ENCODE results near the gene TPM3. TPM values are rescaled to one million over a fixed set of nuclear protein-coding genes. Genes with fewer than 3 reads are reported as not detected.
A peak's percentile ranks its signal among the peaks of the same experiment; 100 is the strongest.

The TPM3 gene
- total and polyA plus RNA-seq, 2 experiments from 2014 or later: 557 to 578 TPM

DNA sequence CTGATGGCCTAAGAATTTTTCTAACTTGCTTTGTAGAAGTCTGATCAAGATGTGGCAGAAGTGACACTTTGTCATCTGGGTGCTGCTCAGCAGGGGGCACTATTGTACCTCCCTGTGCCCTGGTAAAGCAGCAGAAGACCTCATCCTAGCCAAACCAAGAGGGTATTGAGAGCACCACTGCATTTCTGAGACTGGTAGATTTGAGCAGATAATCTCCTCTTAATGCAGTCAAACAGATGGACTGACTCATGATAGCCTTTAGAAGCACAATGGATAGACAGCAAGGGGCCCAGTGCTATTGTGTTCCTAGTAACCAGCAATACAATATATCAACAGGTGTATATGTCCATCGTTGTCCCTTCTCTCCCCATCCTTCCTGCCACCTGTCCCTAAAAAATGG lies 5.7 kb downstream of the TPM3 start:
- peaks cover 11% of the 10 kb centered on the region for H3K4me1 ChIP-seq (ENCODE audit: insufficient read depth)
- DNase-seq: peak; percentile 37
- H2AFZ ChIP-seq: no peak overlapping the region
- in situ Hi-C loops (cut with MboI): no loop called here
- WGBS, 2 experiments (ENCODE audit: low coverage in 1 of 2, low lambda C conversion rate in 2 of 2, missing lambda C conversion rate in 2 of 2): 50 to 53% methylated on average over 1 of the region's 1 CpG
- peaks cover 7% of the 10 kb centered on the region for H4K20me1 ChIP-seq (ENCODE audit: insufficient read depth)
- H3K9me3 ChIP-seq (ENCODE audit: low read depth): no peaks in the 10 kb centered on the region
- no peak overlapping the region for H3K4me2 ChIP-seq (ENCODE audit: unreplicated experiment)
- H3K27me3 ChIP-seq (replicated peaks; ENCODE audit: insufficient read depth): no peaks in the 10 kb centered on the region
- no peak overlapping the region for H3K4me3 ChIP-seq
- H3K36me3 ChIP-seq (ENCODE audit: low read depth): no peaks in the 10 kb centered on the region
- H3F3A ChIP-seq (ENCODE audit: insufficient read depth): peaks cover 16% of the 10 kb centered on the region
- peaks cover 17% of the 10 kb centered on the region for H3K79me2 ChIP-seq (ENCODE audit: insufficient read depth)
- no peak overlapping the region for H3K9ac ChIP-seq
- H3K27ac ChIP-seq: no peak overlapping the region
- H3K9me2 ChIP-seq (ENCODE audit: insufficient read depth): no peaks in the 10 kb centered on the region
- TF ChIP-seq EZH2phosphoT487 (IDR thresholded peaks at IDR 0.05; ENCODE audit: insufficient read depth, low read depth) (no peak), EZH2 (IDR thresholded peaks at IDR 0.05; ENCODE audit: insufficient read depth, poor library complexity, severe bottlenecking) (no peak)

- peaks cover 46% of the 10 kb centered on the region for H3K79me2 ChIP-seq (ENCODE audit: insufficient read depth)
- H3K9me3 ChIP-seq (ENCODE audit: low read depth): no peaks in the 10 kb centered on the region
- H3F3A ChIP-seq (ENCODE audit: insufficient read depth): peaks cover 34% of the 10 kb centered on the region
- H3K4me3 ChIP-seq: peak overlapping the region; percentile 99
- H3K9ac ChIP-seq: peak overlapping the region; percentile 91
- DNase-seq: peak; percentile 98
- peaks cover 2% of the 10 kb centered on the region for H3K36me3 ChIP-seq (ENCODE audit: low read depth)
- no peaks in the 10 kb centered on the region for H3K9me2 ChIP-seq (ENCODE audit: insufficient read depth)
- no peak for TF ChIP-seq EZH2 (IDR thresholded peaks at IDR 0.05; ENCODE audit: insufficient read depth, poor library complexity, severe bottlenecking)
- TF ChIP-seq EZH2phosphoT487 (IDR thresholded peaks at IDR 0.05; ENCODE audit: insufficient read depth, low read depth): no peak
- peaks cover 34% of the 10 kb centered on the region for H3K4me1 ChIP-seq (ENCODE audit: insufficient read depth)
- peak overlapping the region; percentile 82 for H2AFZ ChIP-seq
- peaks cover 29% of the 10 kb centered on the region for H4K20me1 ChIP-seq (ENCODE audit: insufficient read depth)
- H3K27ac ChIP-seq: peak overlapping the region; percentile 84
- 4 to 6% methylated on average over 40 to 41 of the region's 41 CpGs for WGBS, 2 experiments (ENCODE audit: low coverage in 1 of 2, low lambda C conversion rate in 2 of 2, missing lambda C conversion rate in 2 of 2)
- no peaks in the 10 kb centered on the region for H3K27me3 ChIP-seq (replicated peaks; ENCODE audit: insufficient read depth)
- in situ Hi-C loops (cut with MboI): no loop called here
- H3K4me2 ChIP-seq (ENCODE audit: unreplicated experiment): peak overlapping the region; percentile 100
Measured at GRCh38 chr1:154183046-154183915, 8.6 kb downstream of the TPM3 start.

- peaks cover 37% of the 10 kb centered on the region for H4K20me1 ChIP-seq (ENCODE audit: insufficient read depth)
- WGBS, 2 experiments (ENCODE audit: low coverage in 1 of 2, low lambda C conversion rate in 2 of 2, missing lambda C conversion rate in 2 of 2): 1 to 2% methylated on average over 27 to 35 of the region's 35 CpGs
Measured at GRCh38 chr1:154182344-154183045, 9.4 kb downstream of the TPM3 start.

GRCh38 chr1:154181944-154182343 lies 10.0 kb downstream of the TPM3 start:
- H3K9ac ChIP-seq: peak overlapping the region; percentile 91
- H3K9me3 ChIP-seq (ENCODE audit: low read depth): no peaks in the 10 kb centered on the region
- no peak for TF ChIP-seq EZH2 (IDR thresholded peaks at IDR 0.05; ENCODE audit: insufficient read depth, poor library complexity, severe bottlenecking)
- no peak for TF ChIP-seq EZH2phosphoT487 (IDR thresholded peaks at IDR 0.05; ENCODE audit: insufficient read depth, low read depth)
- no peak for DNase-seq
- H3K27me3 ChIP-seq (replicated peaks; ENCODE audit: insufficient read depth): no peaks in the 10 kb centered on the region
- H3K4me1 ChIP-seq (ENCODE audit: insufficient read depth): peaks cover 47% of the 10 kb centered on the region
- 0 to 1% methylated on average over 6 of the region's 6 CpGs for WGBS, 2 experiments (ENCODE audit: low coverage in 1 of 2, low lambda C conversion rate in 2 of 2, missing lambda C conversion rate in 2 of 2)
- H3K4me3 ChIP-seq: peak overlapping the region; percentile 99
- in situ Hi-C loops (cut with MboI): no loop called here
- peak overlapping the region; percentile 84 for H3K27ac ChIP-seq
- peaks cover 43% of the 10 kb centered on the region for H4K20me1 ChIP-seq (ENCODE audit: insufficient read depth)
- peaks cover 59% of the 10 kb centered on the region for H3K79me2 ChIP-seq (ENCODE audit: insufficient read depth)
- no peaks in the 10 kb centered on the region for H3K9me2 ChIP-seq (ENCODE audit: insufficient read depth)
- peaks cover 45% of the 10 kb centered on the region for H3F3A ChIP-seq (ENCODE audit: insufficient read depth)
- H2AFZ ChIP-seq: peak overlapping the region; percentile 82
- peaks cover 2% of the 10 kb centered on the region for H3K36me3 ChIP-seq (ENCODE audit: low read depth)
- H3K4me2 ChIP-seq (ENCODE audit: unreplicated experiment): peak overlapping the region; percentile 100

More at GRCh38 chr1:154182344-154183045, 9.4 kb downstream of the TPM3 start:
- Histone ChIP-seq H3F3A (ENCODE audit: insufficient read depth) (peaks cover 39% of the 10 kb centered on the region), H3K9me3 (ENCODE audit: low read depth) (no peaks in the 10 kb centered on the region), H3K4me1 (ENCODE audit: insufficient read depth) (peaks cover 42% of the 10 kb centered on the region), H3K27me3 (replicated peaks; ENCODE audit: insufficient read depth) (no peaks in the 10 kb centered on the region), H3K9me2 (ENCODE audit: insufficient read depth) (no peaks in the 10 kb centered on the region), H3K27ac (peak overlapping the region; percentile 84), H3K9ac (peak overlapping the region; percentile 91), H2AFZ (peak overlapping the region; percentile 82), H3K36me3 (ENCODE audit: low read depth) (peaks cover 2% of the 10 kb centered on the region), H3K79me2 (ENCODE audit: insufficient read depth) (peaks cover 53% of the 10 kb centered on the region), H3K4me2 (ENCODE audit: unreplicated experiment) (peak overlapping the region; percentile 100), H3K4me3 (peak overlapping the region; percentile 99)
- DNase-seq: peak; percentile 89
- TF ChIP-seq EZH2phosphoT487 (IDR thresholded peaks at IDR 0.05; ENCODE audit: insufficient read depth, low read depth) (no peak), EZH2 (IDR thresholded peaks at IDR 0.05; ENCODE audit: insufficient read depth, poor library complexity, severe bottlenecking) (no peak)
- in situ Hi-C loops (cut with MboI): no loop called here

All from GM23248 (cell line).